ENCODE data around the gene SMOC2. TPM values are rescaled to one million over a fixed set of nuclear protein-coding genes. Genes with fewer than 3 reads are reported as not detected.

The SMOC2 gene
- total RNA-seq, 1 donor from 2014 or later, result not detected

DNA sequence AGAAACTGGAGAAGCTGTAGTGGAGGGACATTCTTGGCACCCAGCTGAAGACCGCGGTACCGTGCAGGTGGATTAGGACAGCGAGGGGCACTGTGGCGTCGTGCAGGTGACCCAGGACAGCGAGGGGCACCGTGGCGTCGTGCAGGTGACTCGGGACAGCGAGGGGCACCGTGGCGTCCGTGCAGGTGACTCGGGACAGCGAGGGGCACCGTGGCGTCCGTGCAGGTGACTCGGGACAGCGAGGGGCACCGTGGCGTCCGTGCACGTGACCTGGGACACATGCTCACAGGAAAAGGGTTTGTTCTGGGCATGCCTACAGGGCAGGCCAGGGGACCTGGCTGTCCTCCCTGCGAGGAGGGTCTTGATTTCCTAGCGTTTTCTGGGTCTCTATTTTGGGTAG is 29.2 kb upstream of the SMOC2 start:
- no peaks in the 10 kb centered on the region for H3K36me3 Mint-ChIP-seq (ENCODE audit: low read depth, unreplicated experiment)
- peaks cover 3% of the 10 kb centered on the region for H3K27me3 Mint-ChIP-seq (ENCODE audit: unreplicated experiment)
- no peaks in the 10 kb centered on the region for H3K4me1 Mint-ChIP-seq (ENCODE audit: unreplicated experiment)
- H3K4me3 Mint-ChIP-seq (ENCODE audit: unreplicated experiment), result no peak overlapping the region
- DNase-seq (ENCODE audit: low spot score), result no peak
- TF ChIP-seq, protein P1, sequence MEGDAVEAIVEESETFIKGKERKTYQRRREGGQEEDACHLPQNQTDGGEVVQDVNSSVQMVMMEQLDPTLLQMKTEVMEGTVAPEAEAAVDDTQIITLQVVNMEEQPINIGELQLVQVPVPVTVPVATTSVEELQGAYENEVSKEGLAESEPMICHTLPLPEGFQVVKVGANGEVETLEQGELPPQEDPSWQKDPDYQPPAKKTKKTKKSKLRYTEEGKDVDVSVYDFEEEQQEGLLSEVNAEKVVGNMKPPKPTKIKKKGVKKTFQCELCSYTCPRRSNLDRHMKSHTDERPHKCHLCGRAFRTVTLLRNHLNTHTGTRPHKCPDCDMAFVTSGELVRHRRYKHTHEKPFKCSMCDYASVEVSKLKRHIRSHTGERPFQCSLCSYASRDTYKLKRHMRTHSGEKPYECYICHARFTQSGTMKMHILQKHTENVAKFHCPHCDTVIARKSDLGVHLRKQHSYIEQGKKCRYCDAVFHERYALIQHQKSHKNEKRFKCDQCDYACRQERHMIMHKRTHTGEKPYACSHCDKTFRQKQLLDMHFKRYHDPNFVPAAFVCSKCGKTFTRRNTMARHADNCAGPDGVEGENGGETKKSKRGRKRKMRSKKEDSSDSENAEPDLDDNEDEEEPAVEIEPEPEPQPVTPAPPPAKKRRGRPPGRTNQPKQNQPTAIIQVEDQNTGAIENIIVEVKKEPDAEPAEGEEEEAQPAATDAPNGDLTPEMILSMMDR (IDR thresholded peaks at IDR 0.05; ENCODE audit: unreplicated experiment), result no peak
- no peaks in the 10 kb centered on the region for H3K9me3 Mint-ChIP-seq (ENCODE audit: unreplicated experiment)
- no peak overlapping the region for H3K27ac Mint-ChIP-seq (ENCODE audit: unreplicated experiment)

DNA sequence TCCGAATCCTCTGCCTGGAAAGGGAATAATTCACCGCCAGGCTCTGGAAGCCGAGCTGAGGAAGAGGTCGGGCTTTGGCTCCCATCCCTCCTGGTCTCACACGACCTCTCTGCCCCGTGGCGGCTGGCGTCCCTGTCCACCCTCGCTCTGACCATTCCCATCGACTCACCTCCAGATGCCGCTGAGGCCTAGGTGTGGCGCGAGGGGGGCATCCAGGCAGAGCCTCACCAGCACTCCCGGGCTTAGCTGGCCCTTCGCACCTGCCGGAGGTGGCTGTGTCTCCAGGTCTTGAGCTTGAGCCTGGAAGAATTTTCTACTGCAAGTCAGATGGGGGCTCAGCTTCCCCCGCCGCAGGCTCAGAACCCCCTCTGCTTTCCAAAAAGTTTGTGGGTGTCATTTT is 28.5 kb upstream of the SMOC2 start:
- Mint-ChIP-seq H3K27ac (ENCODE audit: unreplicated experiment) (no peak overlapping the region), H3K4me3 (ENCODE audit: unreplicated experiment) (no peak overlapping the region), H3K9me3 (ENCODE audit: unreplicated experiment) (no peaks in the 10 kb centered on the region), H3K27me3 (ENCODE audit: unreplicated experiment) (peaks cover 3% of the 10 kb centered on the region), H3K36me3 (ENCODE audit: low read depth, unreplicated experiment) (no peaks in the 10 kb centered on the region), H3K4me1 (ENCODE audit: unreplicated experiment) (no peaks in the 10 kb centered on the region)
- TF ChIP-seq, protein P1 (IDR thresholded peaks at IDR 0.05; ENCODE audit: unreplicated experiment), result no peak
- no peak for DNase-seq (ENCODE audit: low spot score)

DNA sequence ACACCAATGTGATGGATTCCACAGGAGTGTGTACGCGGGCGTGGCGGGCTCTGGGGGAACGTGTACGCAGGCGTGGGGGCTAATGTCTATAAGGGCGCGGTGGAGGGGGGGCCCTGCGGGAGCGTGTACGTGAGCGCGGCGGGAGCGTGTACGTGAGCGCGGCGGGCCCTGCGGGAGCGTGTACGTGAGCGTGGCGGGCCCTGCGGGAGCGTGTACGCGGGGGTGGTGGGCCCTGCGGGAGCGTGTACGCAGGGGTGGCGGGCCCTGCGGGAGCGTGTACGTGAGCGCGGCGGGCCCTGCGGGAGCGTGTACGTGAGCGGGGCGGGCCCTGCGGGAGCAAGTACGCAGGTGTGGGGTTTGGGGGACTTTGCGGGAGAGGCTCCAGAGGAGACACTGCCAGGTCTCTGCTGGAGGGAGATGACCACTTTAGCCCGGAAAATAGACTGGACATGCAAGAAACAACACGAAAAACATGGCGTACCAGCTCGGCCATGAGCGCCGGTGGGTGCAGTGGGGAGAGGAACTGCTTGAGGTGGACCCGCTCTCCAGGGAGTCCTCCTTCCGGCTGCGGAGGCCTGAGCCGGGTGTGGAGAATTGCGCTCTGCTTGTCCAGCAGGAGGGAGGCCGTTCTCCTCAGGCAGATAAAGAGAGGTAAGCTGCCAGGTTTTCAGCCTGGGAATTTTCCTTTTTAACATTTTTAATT is 27.8 kb upstream of the SMOC2 start:
- Mint-ChIP-seq H3K36me3 (ENCODE audit: low read depth, unreplicated experiment) (no peaks in the 10 kb centered on the region), H3K4me1 (ENCODE audit: unreplicated experiment) (no peaks in the 10 kb centered on the region), H3K27me3 (ENCODE audit: unreplicated experiment) (peaks cover 5% of the 10 kb centered on the region), H3K9me3 (ENCODE audit: unreplicated experiment) (no peaks in the 10 kb centered on the region), H3K27ac (ENCODE audit: unreplicated experiment) (no peak overlapping the region), H3K4me3 (ENCODE audit: unreplicated experiment) (no peak overlapping the region)
- TF ChIP-seq, protein P1 (IDR thresholded peaks at IDR 0.05; ENCODE audit: unreplicated experiment), result no peak
- DNase-seq (ENCODE audit: low spot score), result no peak

DNA sequence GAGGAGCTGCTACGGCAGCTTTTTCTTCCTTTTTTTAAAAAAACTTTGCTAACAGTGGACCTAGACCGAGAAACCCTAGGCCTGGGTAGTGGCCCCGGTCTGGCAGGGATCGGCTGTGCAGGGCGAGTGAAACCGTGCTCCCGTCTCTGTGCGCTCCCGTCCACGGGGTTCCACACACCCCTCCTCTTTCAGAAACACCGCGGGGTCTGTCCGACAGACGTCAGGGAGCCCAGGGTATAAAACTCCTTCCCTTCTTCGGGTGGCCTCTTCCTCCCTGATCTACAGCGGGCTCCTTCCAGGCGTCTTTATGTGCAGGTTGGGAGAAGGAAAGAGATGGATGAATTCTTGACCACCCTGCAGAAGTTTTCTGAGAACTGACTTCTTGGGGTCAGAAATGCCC is 27.1 kb upstream of the SMOC2 start:
- Mint-ChIP-seq H3K27ac (ENCODE audit: unreplicated experiment) (no peak overlapping the region), H3K4me1 (ENCODE audit: unreplicated experiment) (no peaks in the 10 kb centered on the region), H3K36me3 (ENCODE audit: low read depth, unreplicated experiment) (no peaks in the 10 kb centered on the region), H3K4me3 (ENCODE audit: unreplicated experiment) (no peak overlapping the region), H3K9me3 (ENCODE audit: unreplicated experiment) (no peaks in the 10 kb centered on the region), H3K27me3 (ENCODE audit: unreplicated experiment) (peaks cover 6% of the 10 kb centered on the region)
- TF ChIP-seq, protein P1 (IDR thresholded peaks at IDR 0.05; ENCODE audit: unreplicated experiment), result no peak
- DNase-seq (ENCODE audit: low spot score), result no peak

DNA sequence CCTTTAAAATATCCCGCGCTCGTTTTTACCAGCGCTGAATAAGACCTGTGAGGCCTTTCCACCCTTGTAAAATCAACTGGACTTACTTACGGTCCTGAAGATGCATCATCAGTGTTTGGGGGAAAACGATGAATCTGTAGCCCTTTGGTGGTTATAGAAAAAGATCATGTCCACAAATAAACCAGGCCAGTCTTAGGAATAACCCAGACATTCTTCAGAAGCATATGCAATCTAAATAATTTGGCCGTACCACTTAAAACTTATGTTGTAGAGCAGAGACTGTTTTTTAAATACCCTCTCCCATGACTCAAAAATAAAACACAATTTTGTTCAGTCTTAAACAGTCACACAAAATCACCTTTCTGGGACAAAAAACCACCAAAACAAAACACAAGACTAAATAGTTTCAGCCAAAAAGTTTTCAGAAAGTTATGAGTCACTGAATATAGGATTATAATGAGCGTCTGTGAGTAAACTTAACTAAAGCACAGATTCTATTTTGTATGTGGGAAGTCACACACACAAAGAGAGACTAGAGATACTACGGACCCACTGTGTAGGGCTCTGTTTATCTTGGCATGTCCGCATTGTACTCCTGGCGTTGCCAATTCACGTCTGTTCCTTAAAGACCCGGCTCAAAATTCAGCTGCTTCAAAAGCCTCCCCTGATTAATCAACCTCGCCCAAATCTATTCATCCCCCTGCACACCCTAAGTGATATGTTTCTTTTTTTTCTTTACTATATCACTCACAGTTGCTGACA is 26.5 kb upstream of the SMOC2 start:
- Mint-ChIP-seq H3K4me3 (ENCODE audit: unreplicated experiment) (no peak overlapping the region), H3K27me3 (ENCODE audit: unreplicated experiment) (peaks cover 6% of the 10 kb centered on the region), H3K27ac (ENCODE audit: unreplicated experiment) (no peak overlapping the region), H3K4me1 (ENCODE audit: unreplicated experiment) (no peaks in the 10 kb centered on the region), H3K36me3 (ENCODE audit: low read depth, unreplicated experiment) (no peaks in the 10 kb centered on the region), H3K9me3 (ENCODE audit: unreplicated experiment) (no peaks in the 10 kb centered on the region)
- no peak for DNase-seq (ENCODE audit: low spot score)
- TF ChIP-seq, protein P1 (IDR thresholded peaks at IDR 0.05; ENCODE audit: unreplicated experiment), result no peak
